DOHH2 (cell line): ENCODE measurements around the gene ACVR1B.

ENCODE experiments used
- H3F3A ChIP-seq: fragments of 200-600 bp; sonication (generic), shearing (Covaris generic); 2 replicates; pipeline ENCODE4 v1.6.0; 2016; ENCODE audit warnings: antibody characterized with exemption, mild to moderate bottlenecking; ENCODE audit not compliant: control insufficient read depth, insufficient read depth
- H3K27ac ChIP-seq: fragments of 200-600 bp; sonication (generic); 2 replicates; pipeline ENCODE4 v1.5.1; 2014; ENCODE audit warnings: low read depth, mild to moderate bottlenecking, low read length, moderate library complexity
- H3K27me3 ChIP-seq: fragments of 200-600 bp; sonication (generic); 2 replicates; pipeline ENCODE4 v1.6.1; 2014; ENCODE audit warnings: mild to moderate bottlenecking, low read length, mixed read lengths; ENCODE audit not compliant: control insufficient read depth
- H3K36me3 ChIP-seq: fragments of 200-600 bp; sonication (generic); 2 replicates; pipeline ENCODE4 v1.6.1; 2014; ENCODE audit warnings: mild to moderate bottlenecking, low read length, moderate library complexity, mixed read lengths; ENCODE audit not compliant: control insufficient read depth
- H3K4me1 ChIP-seq: fragments of 200-600 bp; sonication (generic); 2 replicates; pipeline ENCODE4 v1.6.1; 2014; ENCODE audit warnings: mild to moderate bottlenecking, low read length, mixed read lengths; ENCODE audit not compliant: control insufficient read depth
- H3K4me2 ChIP-seq: fragments of 200-600 bp; sonication (generic); 2 replicates; pipeline ENCODE4 v1.6.0; 2014; ENCODE audit warnings: mild to moderate bottlenecking, low read length, moderate library complexity
- H3K4me3 ChIP-seq: fragments of 200-600 bp; sonication (generic); 2 replicates; pipeline ENCODE4 v1.5.1; 2014; ENCODE audit warnings: mild to moderate bottlenecking, low read length, mixed read lengths
- H3K79me2 ChIP-seq: fragments of 200-600 bp; sonication (generic); 2 replicates; pipeline ENCODE4 v1.6.1; 2014; ENCODE audit warnings: mild to moderate bottlenecking, low read length, mixed read lengths; ENCODE audit not compliant: control insufficient read depth
- H3K9me2 ChIP-seq: fragments of 200-600 bp; sonication (generic); replicated peaks from 2 replicates; pipeline ENCODE4 v1.6.1; 2014; ENCODE audit warnings: mild to moderate bottlenecking, low read length, mixed read lengths; ENCODE audit not compliant: control insufficient read depth
- H3K9me3 ChIP-seq: fragments of 200-600 bp; sonication (generic); 2 replicates; pipeline ENCODE4 v1.6.1; 2014; ENCODE audit warnings: antibody characterized with exemption, low read length, mixed read lengths; ENCODE audit not compliant: control insufficient read depth, insufficient read depth
- H4K20me1 ChIP-seq: fragments of 200-600 bp; sonication (generic); 2 replicates; pipeline ENCODE4 v1.6.0; 2014; ENCODE audit warnings: low read depth, mild to moderate bottlenecking, antibody characterized with exemption, low read length, moderate library complexity; ENCODE audit not compliant: control insufficient read depth, insufficient read depth
- CTCF ChIP-seq: fragments of 200-600 bp; sonication (generic); IDR thresholded peaks from one replicate; pipeline ENCODE4 v1.5.1; 2014; ENCODE audit warnings: antibody characterized with exemption, mild to moderate bottlenecking, low read depth, low read length; ENCODE audit not compliant: poor library complexity, severe bottlenecking
- EZH2phosphoT487 ChIP-seq: fragments of 200-600 bp; sonication (generic); IDR thresholded peaks from 2 replicates; pipeline ENCODE4 v1.6.1; 2017; ENCODE audit warnings: borderline replicate concordance, mild to moderate bottlenecking, antibody characterized with exemption, low read length, moderate library complexity, mixed read lengths

ACVR1B gene

DNA sequence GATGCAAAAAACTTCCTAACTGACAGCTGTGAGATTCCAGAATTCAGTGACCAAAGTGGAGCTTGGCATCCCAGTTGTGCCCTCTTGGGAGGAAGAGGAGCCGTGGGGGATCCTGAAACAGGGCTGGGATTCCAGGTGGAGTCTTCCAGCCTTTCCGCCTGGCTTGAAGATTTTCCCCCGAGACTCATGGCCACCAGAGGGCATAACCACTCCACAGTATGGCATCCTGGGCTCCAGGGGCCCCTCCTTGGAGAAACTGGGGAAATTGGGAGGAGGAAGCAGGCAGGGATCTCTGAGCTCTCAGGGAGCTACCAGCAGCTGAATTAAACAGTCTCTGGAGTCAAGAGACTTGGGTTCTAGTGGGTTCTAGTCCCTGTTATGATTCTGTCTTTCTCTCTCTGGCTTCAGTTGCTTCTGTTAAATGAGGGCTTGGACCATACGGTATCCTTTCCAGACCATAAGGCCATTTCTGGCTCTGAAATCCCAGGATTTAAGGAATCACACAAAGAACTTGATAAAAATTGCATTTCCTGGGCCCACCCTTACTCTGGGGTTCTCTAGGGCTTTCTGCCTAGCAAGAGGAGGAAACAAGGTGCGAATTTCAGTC, 52.6 kb downstream of the ACVR1B start:
- Histone ChIP-seq H3F3A (no peaks in the 10 kb centered on the region), H3K4me1 (peaks cover 11% of the 10 kb centered on the region), H3K9me3 (no peaks in the 10 kb centered on the region), H3K27me3 (peaks cover 53% of the 10 kb centered on the region), H3K27ac (no peak overlapping the region), H3K4me2 (no peak overlapping the region), H3K36me3 (no peaks in the 10 kb centered on the region), H4K20me1 (no peaks in the 10 kb centered on the region), H3K4me3 (no peak overlapping the region), H3K79me2 (no peaks in the 10 kb centered on the region), H3K9me2 (no peaks in the 10 kb centered on the region)
- TF ChIP-seq EZH2phosphoT487, result no peak
- TF ChIP-seq CTCF, result peak; percentile 54

GRCh38 chr12:52005218-52005902, 53.9 kb downstream of the ACVR1B start:
- Histone ChIP-seq H3K4me1 (peaks cover 11% of the 10 kb centered on the region), H3K9me3 (no peaks in the 10 kb centered on the region), H3F3A (no peaks in the 10 kb centered on the region), H3K27me3 (peaks cover 53% of the 10 kb centered on the region), H3K4me2 (no peak overlapping the region), H4K20me1 (no peaks in the 10 kb centered on the region), H3K9me2 (no peaks in the 10 kb centered on the region), H3K79me2 (no peaks in the 10 kb centered on the region), H3K36me3 (no peaks in the 10 kb centered on the region), H3K4me3 (no peak overlapping the region), H3K27ac (no peak overlapping the region)
- TF ChIP-seq CTCF (no peak), EZH2phosphoT487 (no peak)

GRCh38 chr12:52005903-52006703, 54.6 kb downstream of the ACVR1B start:
- Histone ChIP-seq H3K4me1 (peaks cover 11% of the 10 kb centered on the region), H4K20me1 (no peaks in the 10 kb centered on the region), H3K27me3 (peaks cover 54% of the 10 kb centered on the region), H3K36me3 (no peaks in the 10 kb centered on the region), H3F3A (no peaks in the 10 kb centered on the region), H3K9me3 (no peaks in the 10 kb centered on the region), H3K4me2 (peak overlapping the region; percentile 39), H3K9me2 (no peaks in the 10 kb centered on the region), H3K4me3 (no peak overlapping the region), H3K27ac (no peak overlapping the region), H3K79me2 (no peaks in the 10 kb centered on the region)
- TF ChIP-seq CTCF (no peak), EZH2phosphoT487 (peak; percentile 88)
